Panc1 (cell line): ENCODE data around the gene LRRC18. TPM values are rescaled to one million over a fixed set of nuclear protein-coding genes. Genes with fewer than 3 reads are reported as not detected.

Experiments
- ATAC-seq: fragments of 200-7000 bp; cut with Tn5 transposase; 2 replicates; pipeline ENCODE4 v1.9.1; 2020; ENCODE audit warnings: mild to moderate bottlenecking, moderate library complexity
- BruUV-seq: library from RNA; stranded (reverse); fragments of 400-500 nt; replicated peaks from 2 replicates; lab custom pipeline; 2021; lab: Mats Ljungman, UMichigan
- CTCF ChIA-PET: fragments of 300-600 bp; sonication (Branson Sonifier 250); formaldehyde crosslinking; loops from one replicate; lab custom pipeline; 2022; ENCODE audit warnings: antibody characterized with exemption; lab: Charles Lee
- POLR2A ChIA-PET: fragments of 300-600 bp; sonication (Branson Sonifier 250); formaldehyde crosslinking; loops from one replicate; lab custom pipeline; 2022; ENCODE audit warnings: antibody characterized with exemption; lab: Charles Lee
- DNase-seq: peaks from one replicate; pipeline ENCODE4 v3.0.0-alpha.2; 2010; ENCODE audit warnings: low read depth, low spot score
- H3K27ac ChIP-seq: 2 replicates; pipeline ENCODE4 v1.5.1; 2011; ENCODE audit warnings: mild to moderate bottlenecking, low read length, inconsistent platforms
- H3K27me3 ChIP-seq: fragments of 200-500 bp; sonication (Bioruptor generic); 2 replicates; pipeline ENCODE4 v1.6.0; 2014; ENCODE audit warnings: low read length, inconsistent platforms; ENCODE audit not compliant: control insufficient read depth, insufficient read depth
- H3K36me3 ChIP-seq: fragments of 200-500 bp; sonication (Bioruptor generic); 2 replicates; pipeline ENCODE4 v1.5.1; 2014; ENCODE audit warnings: inconsistent platforms, mild to moderate bottlenecking, low read length, moderate library complexity; ENCODE audit not compliant: control insufficient read depth, insufficient read depth
- H3K4me1 ChIP-seq: 2 replicates; pipeline ENCODE4 v1.5.1; 2011; ENCODE audit warnings: inconsistent platforms, mild to moderate bottlenecking, low read length, moderate library complexity; ENCODE audit not compliant: control insufficient read depth, insufficient read depth
- H3K4me3 ChIP-seq, 2 experiments: 2 replicates each; pipeline ENCODE4 v1.5.1; 2011 to 2012; ENCODE audit warnings: low read depth in 2 of 2, low read length in 2 of 2, mild to moderate bottlenecking in 2 of 2, inconsistent platforms in 1 of 2, moderate library complexity in 1 of 2
- H3K9me3 ChIP-seq: fragments of 200-500 bp; sonication (Bioruptor generic); 2 replicates; pipeline ENCODE4 v1.5.1; 2014; ENCODE audit warnings: low read depth, mild to moderate bottlenecking, inconsistent platforms, low read length, moderate library complexity; ENCODE audit not compliant: control insufficient read depth, insufficient read depth
- POLR2AphosphoS5 ChIP-seq: IDR thresholded peaks from 2 replicates; pipeline ENCODE4 v1.6.1; 2012; ENCODE audit warnings: mild to moderate bottlenecking, low read depth, low read length, moderate library complexity
- SIN3A ChIP-seq: IDR thresholded peaks from 2 replicates; pipeline ENCODE4 v1.6.1; 2012; ENCODE audit warnings: low read depth, mild to moderate bottlenecking, low read length, moderate library complexity, borderline replicate concordance; ENCODE audit not compliant: insufficient read depth
- TCF7L2 ChIP-seq: IDR thresholded peaks from 2 replicates; pipeline ENCODE4 v1.6.1; 2011; ENCODE audit warnings: mild to moderate bottlenecking, low read depth, low read length, inconsistent platforms
- in situ Hi-C: cut with HindIII; loops from 2 replicates; pipeline ENCODE4 v1.10.0; 2016; ENCODE audit warnings: low sequenced_read_pairs, low pct_unique_long_range_greater_than_20kb
- intact Hi-C: fragments of 100-400 bp; cut with micrococcal nuclease; formaldehyde crosslinking; loops from one replicate; pipeline ENCODE4 v1.10.0; 2022; ENCODE audit not compliant: unreplicated experiment
- total RNA-seq: library from RNA; stranded (reverse); gene quantifications from one replicate; pipeline ENCODE4 v1.2.1, GENCODE V29; 2021; ENCODE audit not compliant: unreplicated experiment
- TF ChIP-seq, protein P1 (sequence below): fragments of 450-650 bp; IDR thresholded peaks from 2 replicates; pipeline ENCODE4 v1.5.1; 2017; ENCODE audit warnings: mild to moderate bottlenecking
- TF ChIP-seq, protein P2 (sequence below), 2 experiments: IDR thresholded peaks; 2 replicates each; pipeline ENCODE4 v1.6.1; 2011 to 2012; ENCODE audit warnings: low read depth in 2 of 2, control low read depth in 1 of 2, low read length in 1 of 2, mild to moderate bottlenecking in 1 of 2, moderate library complexity in 1 of 2; ENCODE audit not compliant: insufficient read depth in 1 of 2

Gene LRRC18
- total RNA-seq, 1 experiment from 2014 or later: not detected

DNA sequence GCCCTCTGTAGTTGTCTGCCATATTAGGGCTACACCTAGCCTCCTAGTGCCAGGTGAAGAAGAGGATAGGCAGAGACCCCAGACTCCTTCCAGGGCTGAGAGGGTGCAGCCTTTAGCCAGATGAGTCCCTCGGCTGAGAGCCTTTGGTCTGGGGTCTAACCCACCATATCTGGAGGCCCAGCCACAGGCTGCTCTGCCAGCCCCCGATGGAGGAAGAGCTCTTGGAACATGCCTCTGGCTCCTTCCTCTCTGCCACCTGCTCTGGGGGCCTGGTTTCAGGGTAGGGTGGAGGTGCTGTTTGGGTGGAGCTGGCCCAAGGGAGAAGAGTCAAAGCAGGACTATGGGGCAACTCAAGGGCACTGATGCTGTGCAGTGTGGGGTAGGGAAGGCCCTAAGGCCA is 1.4 kb downstream of the LRRC18 start:
- Histone ChIP-seq H3K27ac (no peak overlapping the region), H3K4me3 (no peak overlapping the region), H3K9me3 (no peaks in the 10 kb centered on the region), H3K27me3 (peaks cover 6% of the 10 kb centered on the region; the same call in 1 of the 2 replicates), H3K36me3 (no peaks in the 10 kb centered on the region), H3K4me1 (no peaks in the 10 kb centered on the region)
- ATAC-seq (no peak), DNase-seq (no peak)
- in situ Hi-C loops: no loop called here
- ChIA-PET POLR2A (no interaction called here), CTCF (no interaction called here)
- no TSS peak for BruUV-seq
- TF ChIP-seq POLR2AphosphoS5: no peak
- no peak for TF ChIP-seq TCF7L2
- TF ChIP-seq SIN3A: no peak
- TF ChIP-seq, protein P1, sequence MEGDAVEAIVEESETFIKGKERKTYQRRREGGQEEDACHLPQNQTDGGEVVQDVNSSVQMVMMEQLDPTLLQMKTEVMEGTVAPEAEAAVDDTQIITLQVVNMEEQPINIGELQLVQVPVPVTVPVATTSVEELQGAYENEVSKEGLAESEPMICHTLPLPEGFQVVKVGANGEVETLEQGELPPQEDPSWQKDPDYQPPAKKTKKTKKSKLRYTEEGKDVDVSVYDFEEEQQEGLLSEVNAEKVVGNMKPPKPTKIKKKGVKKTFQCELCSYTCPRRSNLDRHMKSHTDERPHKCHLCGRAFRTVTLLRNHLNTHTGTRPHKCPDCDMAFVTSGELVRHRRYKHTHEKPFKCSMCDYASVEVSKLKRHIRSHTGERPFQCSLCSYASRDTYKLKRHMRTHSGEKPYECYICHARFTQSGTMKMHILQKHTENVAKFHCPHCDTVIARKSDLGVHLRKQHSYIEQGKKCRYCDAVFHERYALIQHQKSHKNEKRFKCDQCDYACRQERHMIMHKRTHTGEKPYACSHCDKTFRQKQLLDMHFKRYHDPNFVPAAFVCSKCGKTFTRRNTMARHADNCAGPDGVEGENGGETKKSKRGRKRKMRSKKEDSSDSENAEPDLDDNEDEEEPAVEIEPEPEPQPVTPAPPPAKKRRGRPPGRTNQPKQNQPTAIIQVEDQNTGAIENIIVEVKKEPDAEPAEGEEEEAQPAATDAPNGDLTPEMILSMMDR: no peak
- TF ChIP-seq, protein P2, sequence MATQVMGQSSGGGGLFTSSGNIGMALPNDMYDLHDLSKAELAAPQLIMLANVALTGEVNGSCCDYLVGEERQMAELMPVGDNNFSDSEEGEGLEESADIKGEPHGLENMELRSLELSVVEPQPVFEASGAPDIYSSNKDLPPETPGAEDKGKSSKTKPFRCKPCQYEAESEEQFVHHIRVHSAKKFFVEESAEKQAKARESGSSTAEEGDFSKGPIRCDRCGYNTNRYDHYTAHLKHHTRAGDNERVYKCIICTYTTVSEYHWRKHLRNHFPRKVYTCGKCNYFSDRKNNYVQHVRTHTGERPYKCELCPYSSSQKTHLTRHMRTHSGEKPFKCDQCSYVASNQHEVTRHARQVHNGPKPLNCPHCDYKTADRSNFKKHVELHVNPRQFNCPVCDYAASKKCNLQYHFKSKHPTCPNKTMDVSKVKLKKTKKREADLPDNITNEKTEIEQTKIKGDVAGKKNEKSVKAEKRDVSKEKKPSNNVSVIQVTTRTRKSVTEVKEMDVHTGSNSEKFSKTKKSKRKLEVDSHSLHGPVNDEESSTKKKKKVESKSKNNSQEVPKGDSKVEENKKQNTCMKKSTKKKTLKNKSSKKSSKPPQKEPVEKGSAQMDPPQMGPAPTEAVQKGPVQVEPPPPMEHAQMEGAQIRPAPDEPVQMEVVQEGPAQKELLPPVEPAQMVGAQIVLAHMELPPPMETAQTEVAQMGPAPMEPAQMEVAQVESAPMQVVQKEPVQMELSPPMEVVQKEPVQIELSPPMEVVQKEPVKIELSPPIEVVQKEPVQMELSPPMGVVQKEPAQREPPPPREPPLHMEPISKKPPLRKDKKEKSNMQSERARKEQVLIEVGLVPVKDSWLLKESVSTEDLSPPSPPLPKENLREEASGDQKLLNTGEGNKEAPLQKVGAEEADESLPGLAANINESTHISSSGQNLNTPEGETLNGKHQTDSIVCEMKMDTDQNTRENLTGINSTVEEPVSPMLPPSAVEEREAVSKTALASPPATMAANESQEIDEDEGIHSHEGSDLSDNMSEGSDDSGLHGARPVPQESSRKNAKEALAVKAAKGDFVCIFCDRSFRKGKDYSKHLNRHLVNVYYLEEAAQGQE (IDR thresholded peaks at IDR 0.05; ENCODE audit: insufficient read depth in 1 of 2, low read depth in 2 of 2, low read length in 1 of 2): no peak
- intact Hi-C loops: no loop called here

DNA sequence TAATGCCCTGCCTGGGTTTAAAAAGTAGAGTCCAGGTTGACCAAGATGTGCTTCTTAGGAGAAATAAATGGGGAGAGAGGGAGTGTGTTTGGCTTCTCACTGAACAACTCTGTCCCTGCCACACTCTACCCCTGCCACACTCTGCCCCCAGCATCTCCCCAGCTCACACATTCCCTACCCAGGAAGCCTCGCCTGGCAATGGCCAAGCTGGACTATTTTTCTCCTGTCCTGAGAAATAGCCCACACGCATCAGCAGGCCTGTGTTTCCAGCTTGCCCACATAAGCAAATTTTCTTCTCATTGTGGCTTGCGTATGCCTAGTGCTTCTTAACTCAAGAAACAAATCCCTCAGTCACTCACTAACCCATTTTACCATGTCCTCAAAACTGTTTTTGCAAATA is 1.8 kb downstream of the LRRC18 start:
- no peaks in the 10 kb centered on the region for H3K9me3 ChIP-seq
- no peak for TF ChIP-seq SIN3A
- TF ChIP-seq, protein P2 (IDR thresholded peaks at IDR 0.05; ENCODE audit: insufficient read depth in 1 of 2, low read depth in 2 of 2, low read length in 1 of 2): no peak
- no peak for TF ChIP-seq TCF7L2
- TF ChIP-seq, protein P1: no peak
- TF ChIP-seq POLR2AphosphoS5: no peak
- ChIA-PET CTCF (no interaction called here), POLR2A (no interaction called here)
- H3K36me3 ChIP-seq: no peaks in the 10 kb centered on the region
- no peak for DNase-seq
- ATAC-seq: no peak
- in situ Hi-C loops (no loop called here), intact Hi-C loops (no loop called here)
- no peak overlapping the region for H3K27ac ChIP-seq
- no TSS peak for BruUV-seq
- H3K4me3 ChIP-seq: no peak overlapping the region
- H3K27me3 ChIP-seq: peaks cover 6% of the 10 kb centered on the region; the same call in 1 of the 2 replicates
- H3K4me1 ChIP-seq: no peaks in the 10 kb centered on the region
